HepG2 (cell line): ENCODE results near the gene ING5. TPM values are rescaled to one million over a fixed set of nuclear protein-coding genes. Genes with fewer than 3 reads are reported as not detected.

ENCODE experiments used
- CAMTA2 ChIP-seq: sonication (generic); formaldehyde crosslinking; IDR thresholded peaks from 2 replicates; pipeline ENCODE4 v1.4.0; 2020; ENCODE audit warnings: mild to moderate bottlenecking, missing genetic modification reagents, borderline replicate concordance
- CBFB ChIP-seq: sonication (generic); formaldehyde crosslinking; IDR thresholded peaks from 2 replicates; pipeline ENCODE4 v1.4.0; 2020; ENCODE audit warnings: missing genetic modification reagents
- GZF1 ChIP-seq: sonication (generic); formaldehyde crosslinking; IDR thresholded peaks from 2 replicates; pipeline ENCODE4 v1.5.1; 2020; ENCODE audit warnings: mild to moderate bottlenecking, missing genetic modification reagents
- HCFC1 ChIP-seq: fragments of 150-350 bp; IDR thresholded peaks from 2 replicates; pipeline ENCODE4 v1.6.1; 2014; ENCODE audit warnings: low read depth, low read length
- MAFF ChIP-seq: IDR thresholded peaks from 2 replicates; pipeline ENCODE4 v1.6.1; 2011; ENCODE audit warnings: low read depth, low read length, improper control_type of control experiment
- MXD3 ChIP-seq: IDR thresholded peaks from 2 replicates; pipeline ENCODE4 v1.6.1; 2016; ENCODE audit warnings: mild to moderate bottlenecking, missing biosample characterization, missing genetic modification reagents
- MYC ChIP-seq: sonication (generic); formaldehyde crosslinking; IDR thresholded peaks from 2 replicates; pipeline ENCODE4 v1.9.0; 2021; ENCODE audit warnings: missing genetic modification reagents, borderline replicate concordance
- PRMT3 ChIP-seq: sonication (generic); formaldehyde crosslinking; IDR thresholded peaks from 2 replicates; pipeline ENCODE4 v1.8.1; 2022; ENCODE audit warnings: low read depth, mild to moderate bottlenecking, moderate library complexity, missing genetic modification reagents, borderline replicate concordance
- ZBTB44 ChIP-seq: sonication (generic); formaldehyde crosslinking; IDR thresholded peaks from 2 replicates; pipeline ENCODE4 v1.4.0; 2020; ENCODE audit warnings: missing genetic modification reagents
- ZNF263 ChIP-seq: sonication (generic); formaldehyde crosslinking; IDR thresholded peaks from 2 replicates; pipeline ENCODE4 v1.4.0; 2020; ENCODE audit warnings: missing genetic modification reagents
- ZNF546 ChIP-seq: sonication (generic); formaldehyde crosslinking; conservative IDR thresholded peaks from 2 replicates; pipeline ENCODE4 v1.8.1; 2023; ENCODE audit warnings: mild to moderate bottlenecking, missing genetic modification reagents
- ZNF549 ChIP-seq: sonication (generic); formaldehyde crosslinking; IDR thresholded peaks from 2 replicates; pipeline ENCODE4 v1.5.0; 2020; ENCODE audit warnings: missing genetic modification reagents
- ZNF777 ChIP-seq: sonication (generic); formaldehyde crosslinking; IDR thresholded peaks from 2 replicates; pipeline ENCODE4 v1.4.0; 2020; ENCODE audit warnings: missing genetic modification reagents
- ZSCAN20 ChIP-seq: sonication (generic); formaldehyde crosslinking; IDR thresholded peaks from 2 replicates; pipeline ENCODE4 v1.4.0; 2020; ENCODE audit warnings: missing genetic modification reagents, mild to moderate bottlenecking, borderline replicate concordance
- ZSCAN22 ChIP-seq: sonication (generic); formaldehyde crosslinking; IDR thresholded peaks from 2 replicates; pipeline ENCODE4 v1.4.0; 2020; ENCODE audit warnings: mild to moderate bottlenecking, missing genetic modification reagents
- polyA plus RNA-seq, 8 experiments: library from polyadenylated mRNA; depleted of rRNA in 3 of 8; stranded (reverse) in 7 of 8; unstranded in 1 of 8; fragments of >200 nt; fragmentation: Illumina TruSeq in 4 of 8; extraction: Trizol in 4 of 8; gene quantifications; 2 replicates each; pipeline versions ENCODE4 v1.2.1 to v1.2.3, GENCODE V29; 2011 to 2016; ENCODE audit warnings: low read depth in 4 of 8, missing spikeins in 1 of 8, mixed read lengths in 1 of 8; ENCODE audit not compliant: insufficient read depth in 1 of 8
- total RNA-seq, 5 experiments: library from RNA; depleted of rRNA; stranded (reverse); fragments of >200 nt; fragmentation: Illumina TruSeq; extraction: Trizol; gene quantifications; 2 replicates each; pipeline ENCODE4 v1.2.3, GENCODE V29; 2016; ENCODE audit warnings: low read depth in 1 of 5
- TF ChIP-seq, protein P1 (sequence below): sonication (generic); formaldehyde crosslinking; IDR thresholded peaks from 2 replicates; pipeline ENCODE4 v1.4.0; 2020; ENCODE audit warnings: missing genetic modification reagents
- TF ChIP-seq, protein P2 (sequence below): sonication (generic); formaldehyde crosslinking; IDR thresholded peaks from 2 replicates; pipeline ENCODE4 v1.4.0; 2020; ENCODE audit warnings: missing genetic modification reagents
- TF ChIP-seq, protein P3 (sequence below), 2 experiments: sonication (generic) in 1 of 2; formaldehyde crosslinking in 1 of 2; IDR thresholded peaks; 2 replicates each; pipeline versions ENCODE4 v1.4.0 to v1.6.1; 2018 to 2020; ENCODE audit warnings: missing genetic modification reagents in 2 of 2, borderline replicate concordance in 1 of 2, low read depth in 1 of 2, mild to moderate bottlenecking in 1 of 2, missing biosample characterization in 1 of 2

Gene ING5
- total and polyA plus RNA-seq, 2 of the 13 experiments (the other 11 are each of a cell fraction or from before 2014, with no cell fraction given) = 61.9 to 71.9 TPM

- TF ChIP-seq ZSCAN22 (CRISPR knock-in tag) (0 out of 2 replicates have a peak, but pooled peaks have one; percentile 21), ZNF549 (no peak), MAFF (no peak), ZNF777 (CRISPR knock-in tag) (no peak), GZF1 (no peak), CAMTA2 (peak; percentile 18; the same call in 1 of the 2 replicates), ZNF263 (no peak; the same call in 1 of the 2 replicates), CBFB (peak; percentile 76; the same call in 1 of the 2 replicates), PRMT3 (CRISPR knock-in tag) (0 out of 2 replicates have a peak, but pooled peaks have one; percentile 55), MXD3 (CRISPR knock-in tag) (peak; percentile 66; the same call in 1 of the 2 replicates), ZBTB44 (CRISPR knock-in tag) (no peak), MYC (peak; percentile 3; the same call in 1 of the 2 replicates), HCFC1 (peak; percentile 18; the same call in 1 of the 2 replicates), ZSCAN20 (peak; percentile 91; the same call in 1 of the 2 replicates), ZNF546 (CRISPR knock-in tag) (no peak; the same call in 1 of the 2 replicates)
- TF ChIP-seq, protein P1, sequence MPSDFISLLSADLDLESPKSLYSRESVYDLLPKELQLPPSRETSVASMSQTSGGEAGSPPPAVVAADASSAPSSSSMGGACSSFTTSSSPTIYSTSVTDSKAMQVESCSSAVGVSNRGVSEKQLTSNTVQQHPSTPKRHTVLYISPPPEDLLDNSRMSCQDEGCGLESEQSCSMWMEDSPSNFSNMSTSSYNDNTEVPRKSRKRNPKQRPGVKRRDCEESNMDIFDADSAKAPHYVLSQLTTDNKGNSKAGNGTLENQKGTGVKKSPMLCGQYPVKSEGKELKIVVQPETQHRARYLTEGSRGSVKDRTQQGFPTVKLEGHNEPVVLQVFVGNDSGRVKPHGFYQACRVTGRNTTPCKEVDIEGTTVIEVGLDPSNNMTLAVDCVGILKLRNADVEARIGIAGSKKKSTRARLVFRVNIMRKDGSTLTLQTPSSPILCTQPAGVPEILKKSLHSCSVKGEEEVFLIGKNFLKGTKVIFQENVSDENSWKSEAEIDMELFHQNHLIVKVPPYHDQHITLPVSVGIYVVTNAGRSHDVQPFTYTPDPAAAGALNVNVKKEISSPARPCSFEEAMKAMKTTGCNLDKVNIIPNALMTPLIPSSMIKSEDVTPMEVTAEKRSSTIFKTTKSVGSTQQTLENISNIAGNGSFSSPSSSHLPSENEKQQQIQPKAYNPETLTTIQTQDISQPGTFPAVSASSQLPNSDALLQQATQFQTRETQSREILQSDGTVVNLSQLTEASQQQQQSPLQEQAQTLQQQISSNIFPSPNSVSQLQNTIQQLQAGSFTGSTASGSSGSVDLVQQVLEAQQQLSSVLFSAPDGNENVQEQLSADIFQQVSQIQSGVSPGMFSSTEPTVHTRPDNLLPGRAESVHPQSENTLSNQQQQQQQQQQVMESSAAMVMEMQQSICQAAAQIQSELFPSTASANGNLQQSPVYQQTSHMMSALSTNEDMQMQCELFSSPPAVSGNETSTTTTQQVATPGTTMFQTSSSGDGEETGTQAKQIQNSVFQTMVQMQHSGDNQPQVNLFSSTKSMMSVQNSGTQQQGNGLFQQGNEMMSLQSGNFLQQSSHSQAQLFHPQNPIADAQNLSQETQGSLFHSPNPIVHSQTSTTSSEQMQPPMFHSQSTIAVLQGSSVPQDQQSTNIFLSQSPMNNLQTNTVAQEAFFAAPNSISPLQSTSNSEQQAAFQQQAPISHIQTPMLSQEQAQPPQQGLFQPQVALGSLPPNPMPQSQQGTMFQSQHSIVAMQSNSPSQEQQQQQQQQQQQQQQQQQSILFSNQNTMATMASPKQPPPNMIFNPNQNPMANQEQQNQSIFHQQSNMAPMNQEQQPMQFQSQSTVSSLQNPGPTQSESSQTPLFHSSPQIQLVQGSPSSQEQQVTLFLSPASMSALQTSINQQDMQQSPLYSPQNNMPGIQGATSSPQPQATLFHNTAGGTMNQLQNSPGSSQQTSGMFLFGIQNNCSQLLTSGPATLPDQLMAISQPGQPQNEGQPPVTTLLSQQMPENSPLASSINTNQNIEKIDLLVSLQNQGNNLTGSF (CRISPR knock-in tag) = no peak; the same call in 1 of the 2 replicates
- TF ChIP-seq, protein P2, sequence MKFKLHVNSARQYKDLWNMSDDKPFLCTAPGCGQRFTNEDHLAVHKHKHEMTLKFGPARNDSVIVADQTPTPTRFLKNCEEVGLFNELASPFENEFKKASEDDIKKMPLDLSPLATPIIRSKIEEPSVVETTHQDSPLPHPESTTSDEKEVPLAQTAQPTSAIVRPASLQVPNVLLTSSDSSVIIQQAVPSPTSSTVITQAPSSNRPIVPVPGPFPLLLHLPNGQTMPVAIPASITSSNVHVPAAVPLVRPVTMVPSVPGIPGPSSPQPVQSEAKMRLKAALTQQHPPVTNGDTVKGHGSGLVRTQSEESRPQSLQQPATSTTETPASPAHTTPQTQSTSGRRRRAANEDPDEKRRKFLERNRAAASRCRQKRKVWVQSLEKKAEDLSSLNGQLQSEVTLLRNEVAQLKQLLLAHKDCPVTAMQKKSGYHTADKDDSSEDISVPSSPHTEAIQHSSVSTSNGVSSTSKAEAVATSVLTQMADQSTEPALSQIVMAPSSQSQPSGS (CRISPR knock-in tag) = no peak; the same call in 1 of the 2 replicates
- TF ChIP-seq, protein P3, sequence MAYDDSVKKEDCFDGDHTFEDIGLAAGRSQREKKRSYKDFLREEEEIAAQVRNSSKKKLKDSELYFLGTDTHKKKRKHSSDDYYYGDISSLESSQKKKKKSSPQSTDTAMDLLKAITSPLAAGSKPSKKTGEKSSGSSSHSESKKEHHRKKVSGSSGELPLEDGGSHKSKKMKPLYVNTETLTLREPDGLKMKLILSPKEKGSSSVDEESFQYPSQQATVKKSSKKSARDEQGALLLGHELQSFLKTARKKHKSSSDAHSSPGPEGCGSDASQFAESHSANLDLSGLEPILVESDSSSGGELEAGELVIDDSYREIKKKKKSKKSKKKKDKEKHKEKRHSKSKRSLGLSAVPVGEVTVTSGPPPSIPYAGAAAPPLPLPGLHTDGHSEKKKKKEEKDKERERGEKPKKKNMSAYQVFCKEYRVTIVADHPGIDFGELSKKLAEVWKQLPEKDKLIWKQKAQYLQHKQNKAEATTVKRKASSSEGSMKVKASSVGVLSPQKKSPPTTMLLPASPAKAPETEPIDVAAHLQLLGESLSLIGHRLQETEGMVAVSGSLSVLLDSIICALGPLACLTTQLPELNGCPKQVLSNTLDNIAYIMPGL (CRISPR knock-in tag; IDR thresholded peaks at IDR 0.05; ENCODE audit: borderline replicate concordance in 1 of 2, low read depth in 1 of 2) = peak in 1 of 2 experiments; percentile 49; a peak in 1 of 4 replicates
Measured at GRCh38 chr2:241734467-241735208, 32.8 kb downstream of the ING5 start, which contains the start of gene D2HGDH (continued).
